ENCODE measurements around the gene NDUFS2.

GRCh38 chr1:161196111-161196510 is 6.1 kb upstream of the NDUFS2 start:
- TF ChIP-seq POLR2A (IDR thresholded peaks at IDR 0.05) (no peak), EP300 (IDR thresholded peaks at IDR 0.05) (no peak), POLR2AphosphoS5 (IDR thresholded peaks at IDR 0.05) (no peak)

Measured in upper lobe of left lung (tissue), 4 donors.